ENCODE measurements around the gene ACTN3. TPM values are rescaled to one million over a fixed set of nuclear protein-coding genes. Genes with fewer than 3 reads are reported as not detected.

ACTN3 gene
- total RNA-seq, 1 experiment from 2014 or later, result not detected

GRCh38 chr11:66559866-66560676, 13.4 kb downstream of the ACTN3 start:
- peak in 1 of 2 experiments; percentile 41 for DNase-seq
- no peak for TF ChIP-seq CTCF (IDR thresholded peaks at IDR 0.05; ENCODE audit: insufficient read depth in 1 of 2, low read depth in 1 of 2, low read length in 1 of 2, severe bottlenecking in 1 of 2, unreplicated experiment in 1 of 2)
- no peaks in the 10 kb centered on the region for H3K4me1 ChIP-seq
- no peaks in the 10 kb centered on the region for H3K9me3 ChIP-seq
- intact Hi-C loops (cut with micrococcal nuclease; ENCODE audit: unreplicated experiment), result no loop called here
- BruUV-seq (replicated peaks), result no TSS peak
- no peaks in the 10 kb centered on the region for H3K36me3 Mint-ChIP-seq (ENCODE audit: insufficient read depth, unreplicated experiment)
- no peaks in the 10 kb centered on the region for H3K36me3 ChIP-seq (ENCODE audit: control insufficient read depth, insufficient read depth, low read length)
- no peaks in the 10 kb centered on the region for H3K4me1 Mint-ChIP-seq (ENCODE audit: low read depth, unreplicated experiment)
- H3K4me3 Mint-ChIP-seq (ENCODE audit: unreplicated experiment), result no peak overlapping the region
- H3K9me3 Mint-ChIP-seq (ENCODE audit: unreplicated experiment), result no peaks in the 10 kb centered on the region
- no peak overlapping the region for H3K27ac Mint-ChIP-seq (ENCODE audit: unreplicated experiment)
- CTCF ChIA-PET, result interaction anchor here (0.6 kb wide), 1 partner anchor 79 kb away, joined by 3 read pairs; no protein-coding TSS in a partner anchor
- H3K27me3 Mint-ChIP-seq (ENCODE audit: insufficient read depth, unreplicated experiment), result no peaks in the 10 kb centered on the region
- no peaks in the 10 kb centered on the region for H3K27me3 ChIP-seq (replicated peaks; ENCODE audit: control insufficient read depth, insufficient read depth, low read length)
- POLR2A ChIA-PET, result no interaction called here
- no peak overlapping the region for H3K4me3 ChIP-seq (ENCODE audit: low read depth, low read length)

GRCh38 chr11:66561178-66561974, 14.7 kb downstream of the ACTN3 start:
- ChIA-PET POLR2A (interaction anchor here (1.4 kb wide), 1 partner anchor 55 kb away, joined by 3 read pairs; no protein-coding TSS in a partner anchor), CTCF (interaction anchor here (0.6 to 1.3 kb wide), 4 partner anchors 28 to 40 kb away, joined by 3 read pairs; no protein-coding TSS in a partner anchor)
- Mint-ChIP-seq H3K27ac (ENCODE audit: unreplicated experiment) (no peak overlapping the region), H3K36me3 (ENCODE audit: insufficient read depth, unreplicated experiment) (no peaks in the 10 kb centered on the region), H3K4me3 (ENCODE audit: unreplicated experiment) (no peak overlapping the region), H3K9me3 (ENCODE audit: unreplicated experiment) (no peaks in the 10 kb centered on the region), H3K27me3 (ENCODE audit: insufficient read depth, unreplicated experiment) (no peaks in the 10 kb centered on the region), H3K4me1 (ENCODE audit: low read depth, unreplicated experiment) (no peaks in the 10 kb centered on the region)
- Histone ChIP-seq H3K4me1 (no peaks in the 10 kb centered on the region), H3K27me3 (replicated peaks; ENCODE audit: control insufficient read depth, insufficient read depth, low read length) (no peaks in the 10 kb centered on the region), H3K4me3 (ENCODE audit: low read depth, low read length) (no peak overlapping the region), H3K36me3 (ENCODE audit: control insufficient read depth, insufficient read depth, low read length) (no peaks in the 10 kb centered on the region), H3K9me3 (no peaks in the 10 kb centered on the region)
- BruUV-seq (replicated peaks), result no TSS peak
- intact Hi-C loops (cut with micrococcal nuclease; ENCODE audit: unreplicated experiment), result no loop called here
- no peak for TF ChIP-seq CTCF (IDR thresholded peaks at IDR 0.05; ENCODE audit: insufficient read depth in 1 of 2, low read depth in 1 of 2, low read length in 1 of 2, severe bottlenecking in 1 of 2, unreplicated experiment in 1 of 2)
- no peak for DNase-seq

GRCh38 chr11:66561975-66562248, 15.2 kb downstream of the ACTN3 start:
- no peak overlapping the region for H3K4me3 ChIP-seq (ENCODE audit: low read depth, low read length)
- no peak for DNase-seq
- no peak overlapping the region for H3K4me3 Mint-ChIP-seq (ENCODE audit: unreplicated experiment)
- H3K36me3 Mint-ChIP-seq (ENCODE audit: insufficient read depth, unreplicated experiment), result no peaks in the 10 kb centered on the region
- H3K9me3 Mint-ChIP-seq (ENCODE audit: unreplicated experiment), result no peaks in the 10 kb centered on the region
- H3K9me3 ChIP-seq, result no peaks in the 10 kb centered on the region
- BruUV-seq (replicated peaks), result no TSS peak
- no peaks in the 10 kb centered on the region for H3K4me1 Mint-ChIP-seq (ENCODE audit: low read depth, unreplicated experiment)
- POLR2A ChIA-PET, result interaction anchor here (1.4 kb wide), 1 partner anchor 54 kb away, joined by 3 read pairs; no protein-coding TSS in a partner anchor
- H3K27me3 Mint-ChIP-seq (ENCODE audit: insufficient read depth, unreplicated experiment), result no peaks in the 10 kb centered on the region
- CTCF ChIA-PET, result interaction anchor here (0.7 to 1.3 kb wide), 3 partner anchors 28 to 39 kb away, joined by 3 read pairs; no protein-coding TSS in a partner anchor
- no peaks in the 10 kb centered on the region for H3K36me3 ChIP-seq (ENCODE audit: control insufficient read depth, insufficient read depth, low read length)
- intact Hi-C loops (cut with micrococcal nuclease; ENCODE audit: unreplicated experiment), result no loop called here
- H3K27me3 ChIP-seq (replicated peaks; ENCODE audit: control insufficient read depth, insufficient read depth, low read length), result no peaks in the 10 kb centered on the region
- no peak for TF ChIP-seq CTCF (IDR thresholded peaks at IDR 0.05; ENCODE audit: insufficient read depth in 1 of 2, low read depth in 1 of 2, low read length in 1 of 2, severe bottlenecking in 1 of 2, unreplicated experiment in 1 of 2)
- H3K27ac Mint-ChIP-seq (ENCODE audit: unreplicated experiment), result no peak overlapping the region
- H3K4me1 ChIP-seq, result no peaks in the 10 kb centered on the region
